Ishikawa (cell line): ENCODE results near the gene KAT8.

ENCODE experiments used
- CEBPB ChIP-seq: IDR thresholded peaks from 2 replicates; pipeline ENCODE4 v1.6.1; 2012
- CREB1 ChIP-seq: IDR thresholded peaks from 2 replicates; pipeline ENCODE4 v1.6.1; 2012; ENCODE audit warnings: low read depth
- EGR1 ChIP-seq: IDR thresholded peaks from 2 replicates; pipeline ENCODE4 v1.6.1; 2012
- EP300 ChIP-seq: IDR thresholded peaks from 2 replicates; pipeline ENCODE4 v1.6.1; 2012; ENCODE audit warnings: borderline replicate concordance
- FOXM1 ChIP-seq: IDR thresholded peaks from 2 replicates; pipeline ENCODE4 v1.6.1; 2012; ENCODE audit warnings: low read depth, borderline replicate concordance
- MAX ChIP-seq: IDR thresholded peaks from 2 replicates; pipeline ENCODE4 v1.6.1; 2012
- NFIC ChIP-seq: IDR thresholded peaks from 2 replicates; pipeline ENCODE4 v1.6.1; 2012
- RAD21 ChIP-seq: IDR thresholded peaks from 2 replicates; pipeline ENCODE4 v1.6.1; 2012; ENCODE audit warnings: low read depth
- REST ChIP-seq: IDR thresholded peaks from 2 replicates; pipeline ENCODE4 v1.6.1; 2012; ENCODE audit warnings: low read depth, mild to moderate bottlenecking
- TAF1 ChIP-seq: IDR thresholded peaks from 2 replicates; pipeline ENCODE4 v1.6.1; 2012; ENCODE audit warnings: low read depth, mild to moderate bottlenecking
- TCF12 ChIP-seq: IDR thresholded peaks from 2 replicates; pipeline ENCODE4 v1.6.1; 2012; ENCODE audit warnings: low read depth
- TEAD4 ChIP-seq: IDR thresholded peaks from 2 replicates; pipeline ENCODE4 v1.6.1; 2012
- USF1 ChIP-seq: IDR thresholded peaks from 2 replicates; pipeline ENCODE4 v1.6.1; 2012
- YY1 ChIP-seq: IDR thresholded peaks from 2 replicates; pipeline ENCODE4 v1.6.1; 2012; ENCODE audit warnings: low read depth
- ZBTB7A ChIP-seq: IDR thresholded peaks from 2 replicates; pipeline ENCODE4 v1.6.1; 2012; ENCODE audit warnings: low read depth

KAT8 gene

GRCh38 chr16:31089199-31089598 lies 28.3 kb upstream of the KAT8 start:
- TF ChIP-seq YY1 = no peak
- no peak for TF ChIP-seq CREB1
- TF ChIP-seq EGR1 = no peak
- TF ChIP-seq NFIC = no peak
- no peak for TF ChIP-seq TAF1
- no peak for TF ChIP-seq TEAD4
- no peak for TF ChIP-seq FOXM1
- no peak for TF ChIP-seq REST
- TF ChIP-seq CEBPB = no peak
- TF ChIP-seq MAX = no peak
- TF ChIP-seq USF1 = no peak
- no peak for TF ChIP-seq RAD21

GRCh38 chr16:31090540-31090939 lies 26.9 kb upstream of the KAT8 start:
- TF ChIP-seq NFIC (no peak), CREB1 (no peak), TEAD4 (no peak), MAX (no peak), TAF1 (no peak), RAD21 (no peak)

- TF ChIP-seq MAX (no peak), CREB1 (no peak), EP300 (no peak)
Observed at GRCh38 chr16:31092330-31092729, 25.1 kb upstream of the KAT8 start.

GRCh38 chr16:31093132-31093703 lies 24.2 kb upstream of the KAT8 start:
- TF ChIP-seq USF1 = no peak

- no peak for TF ChIP-seq USF1
- no peak for TF ChIP-seq REST
- no peak for TF ChIP-seq CREB1
- no peak for TF ChIP-seq EP300
- TF ChIP-seq TEAD4 = no peak
- TF ChIP-seq CEBPB = no peak
- no peak for TF ChIP-seq NFIC
Observed at GRCh38 chr16:31094088-31094423, 23.4 kb upstream of the KAT8 start.

GRCh38 chr16:31094424-31095120 lies 22.9 kb upstream of the KAT8 start, which contains the start of gene VKORC1:
Gene VKORC1, minus strand, starts transcription at chr16:31094797. Its CDS starts 68 bp downstream, at chr16:31094729.
- TF ChIP-seq TEAD4 (peak; percentile 77), RAD21 (no peak), NFIC (0 out of 2 replicates have a peak, but pooled peaks have one; percentile 8), FOXM1 (peak; percentile 55; the same call in 1 of the 2 replicates), EP300 (peak; percentile 40; the same call in 1 of the 2 replicates), USF1 (peak; percentile 23; the same call in 1 of the 2 replicates), MAX (peak; percentile 94), EGR1 (no peak), REST (no peak), CREB1 (no peak), TAF1 (peak; percentile 72), TCF12 (peak; percentile 33), YY1 (peak; percentile 76; the same call in 1 of the 2 replicates), CEBPB (no peak), ZBTB7A (no peak)
